ENCODE data around the gene SH2D6.
"Not testable (repeated sequence)": the region's sequence is repeated elsewhere in the genome, so short reads cannot be mapped to it uniquely, and the experiment has no call there.

SH2D6 gene

GRCh38 chr2:85398426-85399182, 19.9 kb upstream of the SH2D6 start:
- DNase-seq (ENCODE audit: low read depth, low spot score): no peak

GRCh38 chr2:85399183-85399455, 19.4 kb upstream of the SH2D6 start:
- DNase-seq (ENCODE audit: low read depth, low spot score): no peak

GRCh38 chr2:85400023-85400422, 18.5 kb upstream of the SH2D6 start:
- DNase-seq (ENCODE audit: low read depth, low spot score): no peak

- no peak for DNase-seq (ENCODE audit: low read depth, low spot score)
Observed at GRCh38 chr2:85400541-85401463, 17.7 kb upstream of the SH2D6 start.

GRCh38 chr2:85401464-85401805, 17.1 kb upstream of the SH2D6 start:
- DNase-seq (ENCODE audit: low read depth, low spot score): no peak

GRCh38 chr2:85401844-85402243, 16.7 kb upstream of the SH2D6 start:
- no peak for DNase-seq (ENCODE audit: low read depth, low spot score)

- DNase-seq (ENCODE audit: low read depth, low spot score): no peak
Observed at GRCh38 chr2:85405201-85406059, 13.1 kb upstream of the SH2D6 start.

GRCh38 chr2:85409845-85410583, 8.5 kb upstream of the SH2D6 start, which contains the start of gene CAPG:
CAPG (minus strand) TSS chr2:85410366; CDS start chr2:85402145, 8,221 bp downstream.
- DNase-seq (ENCODE audit: low read depth, low spot score): no peak

- no peak for DNase-seq (ENCODE audit: low read depth, low spot score)
Observed at GRCh38 chr2:85410584-85411404, 7.7 kb upstream of the SH2D6 start.

- DNase-seq (ENCODE audit: low read depth, low spot score): no peak
Observed at GRCh38 chr2:85411405-85411748, 7.1 kb upstream of the SH2D6 start.

- DNase-seq (ENCODE audit: low read depth, low spot score): no peak
Observed at GRCh38 chr2:85413592-85414420, 4.7 kb upstream of the SH2D6 start.

- not testable (repeated sequence) for DNase-seq (ENCODE audit: low read depth, low spot score)
Observed at GRCh38 chr2:85414421-85414759, 4.1 kb upstream of the SH2D6 start.

- DNase-seq (ENCODE audit: low read depth, low spot score): no peak
Observed at GRCh38 chr2:85414761-85415553, 3.6 kb upstream of the SH2D6 start.

- DNase-seq (ENCODE audit: low read depth, low spot score): no peak
Observed at GRCh38 chr2:85415980-85416650, 2.4 kb upstream of the SH2D6 start.

- DNase-seq (ENCODE audit: low read depth, low spot score): no peak
Observed at GRCh38 chr2:85419009-85419675, 628 bp downstream of the SH2D6 start.

GRCh38 chr2:85420536-85421259, 2.2 kb downstream of the SH2D6 start:
- peak; percentile 83 for DNase-seq (ENCODE audit: low read depth, low spot score)
